Left colon (tissue), 2 donors: ENCODE data around the gene ABTB2. TPM values are rescaled to one million over a fixed set of nuclear protein-coding genes. Genes with fewer than 3 reads are reported as not detected.

Source experiments
- ATAC-seq: fragments of 200-7000 bp; cut with Tn5 transposase; one replicate; pipeline ENCODE4 v1.9.1; 2020; ENCODE audit warnings: mild to moderate bottlenecking, moderate library complexity
- DNase-seq, 2 donors: peaks; one replicate each; pipeline ENCODE4 v3.0.0-alpha.2; 2020
- intact Hi-C, 2 donors: fragments of 100-400 bp; cut with DNase I in 1 of 2; cut with micrococcal nuclease in 1 of 2; formaldehyde crosslinking; loops; one replicate each; pipeline versions ENCODE4 v1.11.2 to v1.14.0; 2022; cut with DNase I, micrococcal nuclease
- total RNA-seq, 2 donors: library from RNA; stranded (reverse); fragmentation: NEBNext Ultra II Directional; extraction: Animal tissue kit (Norgen Biotek cat#: 25700); gene quantifications; one replicate each; pipeline ENCODE4 v1.2.1, GENCODE V29; 2021
- donor health status: DM: no; HTN: no; CAD: no.
- donor health status: DM: yes; HTN: yes; CAD: no.

The ABTB2 gene
- total RNA-seq, 2 donors from 2014 or later, result 16.5 to 16.6 TPM

GRCh38 chr11:34173050-34173449, 184.8 kb downstream of the ABTB2 start:
- ATAC-seq (no peak), DNase-seq (no peak)
- intact Hi-C loops, result loop anchor here in 1 of 2 donors (5.0 kb wide), 1 partner anchor 184 kb away; the partner anchor contains the start of gene ABTB2

DNA sequence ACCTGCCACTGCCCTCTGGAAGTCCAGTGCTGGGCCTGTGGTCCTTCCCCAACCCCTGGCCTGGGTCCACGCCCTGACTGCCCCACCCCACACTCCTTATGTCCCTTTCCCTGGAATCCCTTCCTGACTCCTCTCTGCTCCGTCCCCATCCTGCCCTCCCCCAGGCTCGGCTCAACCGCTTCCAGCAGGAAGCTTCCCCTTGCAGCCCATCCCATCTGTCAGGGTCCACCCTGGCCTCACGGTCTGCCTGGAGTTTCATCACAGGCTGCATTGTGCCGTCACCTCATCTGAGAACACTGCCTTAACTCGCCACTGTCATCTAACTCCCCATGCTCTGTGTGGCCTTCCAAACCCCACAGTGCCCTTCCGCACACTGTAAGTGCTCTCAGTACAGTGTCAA, 188.1 kb downstream of the ABTB2 start:
- intact Hi-C loops, result loop anchor here (5.0 to 10.0 kb wide), 2 partner anchors 165 to 188 kb away; partner anchors contain the start of gene ABTB2 (in 1 of the 2)
- no peak for ATAC-seq

GRCh38 chr11:34168642-34169420, 189.0 kb downstream of the ABTB2 start:
- ATAC-seq (no peak), DNase-seq (no peak)
- intact Hi-C loops, result loop anchor here in 1 of 2 donors (10.0 kb wide), 1 partner anchor 164 kb away; no protein-coding TSS in a partner anchor

More for the DNA sequence above, 188.1 kb downstream of the ABTB2 start:
- no peak for DNase-seq

DNA sequence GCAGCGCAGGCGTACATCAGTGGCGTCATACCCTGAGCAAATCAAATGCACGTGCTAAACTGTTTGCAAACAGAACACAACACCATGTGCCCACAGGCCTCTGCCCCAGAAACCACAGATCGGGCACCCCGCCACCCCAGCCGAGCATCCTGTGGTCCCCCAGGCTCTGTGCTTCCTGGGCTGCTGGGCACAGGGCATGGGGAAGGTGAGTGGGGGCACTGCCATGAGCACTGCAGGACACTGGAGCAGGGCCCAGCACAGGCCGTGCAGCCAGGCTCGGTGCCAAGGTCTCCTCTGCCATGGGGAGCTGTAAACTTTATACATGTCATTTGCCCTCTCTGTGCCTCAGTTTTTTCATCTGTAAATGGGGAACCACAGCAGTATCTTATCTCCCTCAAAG, 189.8 kb downstream of the ABTB2 start:
- intact Hi-C loops, result loop anchor here in 1 of 2 donors (10.0 kb wide), 1 partner anchor 163 kb away; no protein-coding TSS in a partner anchor
- no peak for ATAC-seq
- DNase-seq, result no peak

DNA sequence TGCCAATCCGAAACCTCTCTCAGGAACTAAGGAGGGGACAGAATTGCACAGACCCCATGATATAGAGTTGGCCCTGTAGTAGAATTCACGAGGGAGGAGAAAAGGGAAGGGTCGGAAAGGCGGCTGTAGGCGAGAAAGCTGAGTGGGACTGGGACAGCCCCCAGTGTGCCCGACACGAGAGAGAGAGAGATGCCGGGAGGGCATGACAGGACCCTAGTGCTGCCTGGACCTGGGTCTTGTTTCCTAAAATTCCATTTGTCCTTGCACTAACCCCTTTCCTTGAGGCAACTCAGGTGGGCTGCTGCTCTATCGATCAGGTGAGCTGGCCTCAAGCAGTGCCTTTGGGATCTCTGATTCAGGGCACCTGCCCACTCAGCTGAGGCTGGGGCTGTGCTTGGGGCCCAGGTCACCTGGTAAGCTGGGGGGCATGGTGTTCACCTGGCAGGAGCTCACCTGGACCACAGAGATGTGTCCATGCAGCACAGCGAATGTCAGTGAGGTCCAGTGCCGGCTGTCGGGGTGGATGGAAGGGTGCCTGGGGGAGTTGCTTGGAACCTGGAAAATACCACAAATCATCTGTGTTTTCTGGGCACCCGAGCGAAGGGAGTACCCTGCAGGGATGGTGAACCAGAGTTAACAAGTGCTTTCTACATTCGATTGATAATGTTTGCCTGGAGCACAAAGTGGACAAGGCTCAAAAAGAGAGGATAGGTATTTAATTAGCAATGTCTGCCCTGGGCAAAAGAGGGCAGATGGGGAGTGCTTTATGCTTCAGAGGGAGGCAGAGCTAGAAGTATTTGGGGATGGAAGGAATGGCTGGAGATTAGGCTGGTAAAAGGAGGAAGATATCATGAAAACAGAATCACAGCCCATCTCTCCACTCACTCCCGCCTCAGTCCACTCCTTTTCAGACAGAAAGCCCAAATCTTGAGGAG, 190.7 kb downstream of the ABTB2 start:
- DNase-seq (no peak), ATAC-seq (no peak)
- intact Hi-C loops, result loop anchor here in 1 of 2 donors (10.0 kb wide), 1 partner anchor 162 kb away; no protein-coding TSS in a partner anchor

DNA sequence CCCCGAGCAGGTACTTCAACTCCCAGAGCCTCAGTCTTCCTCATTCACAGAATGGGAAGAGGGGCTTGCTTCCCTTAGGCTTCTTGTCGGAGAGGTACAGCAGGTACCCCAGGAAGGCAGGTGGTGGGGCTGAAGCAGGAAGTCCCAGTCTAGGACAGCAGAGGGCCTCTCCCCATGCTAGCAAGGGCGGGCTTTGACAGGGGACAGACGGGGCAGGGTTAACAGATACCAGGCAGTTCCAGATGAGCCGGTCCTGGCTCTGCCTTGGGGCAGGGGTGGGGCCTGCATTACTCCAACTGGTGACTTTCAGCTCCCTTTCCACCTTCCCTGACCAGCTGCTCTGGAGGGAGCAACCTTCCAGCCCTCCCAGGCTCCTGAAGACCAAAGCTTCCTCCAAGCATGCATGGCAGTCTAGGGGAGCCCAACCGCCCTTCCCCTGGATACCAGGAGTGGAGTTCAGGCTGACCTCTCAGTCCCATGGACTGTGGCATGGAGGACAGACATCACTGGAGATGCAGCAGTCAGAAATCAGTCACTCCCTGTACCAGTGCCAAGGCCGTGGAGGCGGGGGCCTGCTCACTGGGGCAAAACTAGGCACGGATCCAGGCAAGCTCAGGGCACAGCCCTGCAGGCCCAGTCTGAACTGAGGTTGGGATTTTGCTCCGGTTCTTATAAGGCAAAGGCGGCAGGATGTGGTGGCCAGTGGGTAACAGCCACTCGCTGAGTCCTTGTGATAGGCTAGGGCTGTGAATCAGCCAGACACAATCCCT, 191.8 kb downstream of the ABTB2 start:
- ATAC-seq (peak; percentile 18), DNase-seq (no peak)
- intact Hi-C loops, result loop anchor here in 1 of 2 donors (10.0 kb wide), 1 partner anchor 161 kb away; no protein-coding TSS in a partner anchor

DNA sequence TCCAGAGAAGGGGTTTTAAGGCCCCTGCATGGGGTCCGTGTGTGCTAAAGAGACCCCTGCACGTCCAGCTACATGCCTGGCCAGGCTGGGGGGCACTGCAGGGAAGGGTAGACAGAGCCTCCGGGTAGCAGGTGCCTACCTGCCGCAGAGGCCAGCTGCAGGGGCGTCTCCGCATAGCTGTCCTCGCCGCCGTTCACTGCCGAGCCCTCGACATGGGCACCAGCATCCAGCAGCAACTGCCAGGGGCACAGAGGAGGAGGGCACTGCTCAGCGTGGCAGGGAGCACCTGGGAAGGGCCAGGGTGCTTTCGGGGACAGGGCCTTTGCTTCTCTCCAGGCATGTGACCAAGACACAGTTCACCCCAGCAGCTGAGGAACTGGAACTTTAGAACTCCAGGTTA, 192.7 kb downstream of the ABTB2 start:
- DNase-seq (no peak), ATAC-seq (no peak)
- intact Hi-C loops, result loop anchor here in 1 of 2 donors (10.0 kb wide), 1 partner anchor 160 kb away; no protein-coding TSS in a partner anchor

- DNase-seq, result no peak
- intact Hi-C loops, result loop anchor here in 1 of 2 donors (10.0 kb wide), 1 partner anchor 158 kb away; no protein-coding TSS in a partner anchor
Measured at GRCh38 chr11:34162856-34163255, 195.0 kb downstream of the ABTB2 start.

GRCh38 chr11:34162493-34162820, 195.4 kb downstream of the ABTB2 start:
- peak; percentile 8 for ATAC-seq
- intact Hi-C loops, result loop anchor here in 1 of 2 donors (10.0 kb wide), 1 partner anchor 158 kb away; no protein-coding TSS in a partner anchor
- no peak for DNase-seq

More at GRCh38 chr11:34162856-34163255, 195.0 kb downstream of the ABTB2 start:
- no peak for ATAC-seq

DNA sequence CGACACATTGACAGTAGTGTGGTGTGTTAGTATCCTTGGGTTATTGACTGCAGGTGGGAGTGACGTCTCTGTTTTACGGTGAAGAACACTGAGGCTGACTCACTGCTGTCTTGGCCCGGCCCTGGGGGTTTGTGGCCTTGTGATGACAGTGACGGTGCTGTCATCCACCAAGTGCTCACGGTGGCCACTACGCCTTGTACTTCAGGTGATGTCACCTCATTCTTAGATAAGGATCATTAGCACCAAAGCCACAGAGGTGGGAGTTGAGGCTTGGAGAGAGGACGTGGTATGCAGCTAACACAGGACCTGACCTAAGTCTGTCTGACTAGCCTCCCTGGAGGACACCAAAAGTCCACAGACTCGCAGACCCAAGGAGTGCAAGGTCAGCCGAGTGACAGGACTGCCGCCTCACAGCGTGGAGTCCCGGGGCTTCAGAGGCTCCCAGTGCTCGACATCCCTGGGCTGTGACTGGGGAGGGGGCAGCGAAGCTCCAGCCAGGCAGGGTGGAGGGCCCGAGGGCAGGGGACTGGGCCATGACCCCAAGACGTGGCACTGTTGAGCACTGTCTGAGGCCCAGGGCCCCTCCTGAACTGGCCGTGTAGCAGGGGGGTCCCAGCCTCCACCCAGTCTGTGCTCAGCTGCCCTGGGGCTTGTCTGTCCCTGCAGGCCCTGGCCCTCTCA, 195.9 kb downstream of the ABTB2 start:
- ATAC-seq, result peak; percentile 36

DNA sequence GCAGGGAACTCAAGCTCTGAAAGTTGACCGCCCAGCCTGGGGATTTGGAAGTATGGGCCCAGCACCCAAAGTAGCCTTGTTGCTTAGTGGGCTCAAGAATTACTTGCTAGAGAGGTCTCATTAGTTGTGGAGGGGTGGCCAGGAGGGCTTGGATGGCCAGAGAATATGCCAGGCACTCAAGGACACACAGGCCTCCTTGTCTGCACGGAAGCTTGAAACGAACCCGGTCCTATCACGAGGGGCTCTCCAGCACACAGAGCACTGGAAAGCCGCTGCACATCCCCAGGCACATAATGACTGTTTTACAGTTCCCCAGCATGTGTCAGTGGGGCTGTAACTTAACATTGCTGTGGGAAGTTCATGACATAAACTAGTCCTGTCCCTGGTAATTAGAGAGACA, 196.4 kb downstream of the ABTB2 start:
- intact Hi-C loops, result loop anchor here in 1 of 2 donors (10.0 kb wide), 1 partner anchor 157 kb away; no protein-coding TSS in a partner anchor
- no peak for ATAC-seq
- DNase-seq, result no peak

More for the DNA sequence above, 195.9 kb downstream of the ABTB2 start:
- intact Hi-C loops, result loop anchor here in 1 of 2 donors (10.0 kb wide), 1 partner anchor 157 kb away; no protein-coding TSS in a partner anchor
- DNase-seq, result no peak

DNA sequence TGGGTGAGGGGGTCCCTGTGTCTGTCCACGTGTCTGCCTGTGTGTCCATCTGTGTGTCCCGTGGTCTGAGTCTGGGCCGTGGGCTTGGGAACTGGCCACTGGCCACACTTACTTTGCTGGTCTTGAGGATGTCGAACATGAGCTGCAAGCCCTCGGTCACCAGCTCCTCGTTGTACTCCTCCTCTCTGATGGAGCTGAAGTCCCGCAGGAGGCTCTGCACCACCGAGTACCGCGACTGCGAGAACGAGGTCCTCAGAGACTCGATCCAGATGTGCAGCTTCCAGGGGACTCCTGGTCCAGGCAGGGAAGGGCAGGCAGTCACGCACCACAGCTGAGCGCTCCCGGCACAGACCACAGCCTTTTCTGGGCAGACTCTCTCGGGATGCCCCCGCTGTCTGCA, 197.0 kb downstream of the ABTB2 start:
- ATAC-seq (no peak), DNase-seq (no peak)
- intact Hi-C loops, result loop anchor here in 1 of 2 donors (10.0 kb wide), 1 partner anchor 156 kb away; no protein-coding TSS in a partner anchor

DNA sequence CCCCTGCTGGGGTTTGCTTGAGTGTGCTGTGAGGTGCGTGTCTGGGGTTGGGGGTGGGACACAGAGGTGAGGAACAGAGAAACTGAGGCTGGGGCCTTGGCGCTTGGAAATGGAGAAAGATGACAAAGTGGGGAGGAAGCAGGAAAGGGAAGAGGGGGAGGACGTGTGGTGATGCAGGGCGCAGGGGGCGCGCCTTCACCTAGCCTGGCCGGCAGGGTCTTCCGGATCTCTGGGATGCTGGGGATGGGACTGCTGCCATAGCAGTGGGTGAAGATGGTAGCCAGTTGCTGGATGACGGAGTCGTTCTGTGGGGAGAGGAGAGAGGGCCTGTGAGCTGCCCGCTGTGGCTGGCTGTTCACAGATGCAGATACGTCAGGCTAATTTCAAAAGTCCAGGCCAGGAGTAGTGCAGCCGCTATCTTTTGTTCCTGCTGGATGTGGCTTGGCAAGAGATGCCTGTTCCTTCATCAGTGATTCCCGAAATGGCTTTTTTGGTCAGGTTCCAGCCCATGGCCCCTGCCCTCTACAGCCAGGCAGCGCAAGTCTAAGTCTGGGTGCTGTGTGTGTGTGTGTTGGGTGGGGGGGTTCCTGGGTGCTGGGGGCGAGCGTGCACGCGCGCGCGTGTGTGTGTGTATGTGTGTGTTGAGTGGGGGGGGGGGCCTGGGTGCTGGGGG, 197.6 kb downstream of the ABTB2 start:
- intact Hi-C loops, result loop anchor here in 1 of 2 donors (10.0 kb wide), 1 partner anchor 155 kb away; no protein-coding TSS in a partner anchor
- ATAC-seq, result no peak
- no peak for DNase-seq

DNA sequence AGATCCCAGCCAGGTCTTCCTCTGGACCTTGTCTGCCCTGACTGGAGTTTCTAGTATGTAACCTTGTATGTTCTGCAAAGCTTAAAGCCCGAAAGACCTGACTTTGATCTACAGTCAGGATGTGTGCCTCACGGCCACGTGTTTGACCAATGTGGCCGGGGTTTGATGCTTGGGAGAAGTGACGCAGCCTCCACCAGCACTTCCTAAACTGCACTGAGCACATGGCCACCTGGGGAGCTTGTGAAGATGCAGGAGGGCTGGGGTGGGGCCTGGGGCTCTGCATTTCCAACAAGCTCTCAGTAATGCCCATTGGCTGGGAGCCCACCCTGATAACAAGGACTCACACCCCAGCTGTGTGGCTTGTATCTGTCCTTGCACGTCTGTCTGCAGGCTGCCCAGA, 199.1 kb downstream of the ABTB2 start:
- intact Hi-C loops, result no loop called here
- DNase-seq (no peak), ATAC-seq (no peak)

DNA sequence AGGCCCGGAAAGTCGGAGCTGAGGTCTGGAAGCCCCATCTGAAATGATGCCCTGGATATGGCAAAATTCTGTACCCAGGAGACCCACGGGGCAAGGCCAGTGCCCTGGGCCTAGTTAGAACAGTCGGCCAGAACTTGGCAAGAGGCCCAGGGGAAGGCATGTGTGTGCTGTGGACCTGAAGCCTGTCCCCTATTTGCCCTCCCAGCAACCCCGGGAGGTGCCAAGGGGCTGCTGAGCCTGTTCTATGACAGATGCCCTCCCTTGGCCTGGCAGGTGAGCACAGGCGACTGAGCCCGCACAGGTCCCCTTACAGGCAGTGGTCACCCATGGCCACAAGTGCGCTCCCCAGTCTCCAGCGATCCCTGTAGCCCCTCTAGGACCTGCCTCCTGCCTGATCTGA, 200.6 kb downstream of the ABTB2 start:
- no peak for DNase-seq
- no peak for ATAC-seq
- intact Hi-C loops, result no loop called here

DNA sequence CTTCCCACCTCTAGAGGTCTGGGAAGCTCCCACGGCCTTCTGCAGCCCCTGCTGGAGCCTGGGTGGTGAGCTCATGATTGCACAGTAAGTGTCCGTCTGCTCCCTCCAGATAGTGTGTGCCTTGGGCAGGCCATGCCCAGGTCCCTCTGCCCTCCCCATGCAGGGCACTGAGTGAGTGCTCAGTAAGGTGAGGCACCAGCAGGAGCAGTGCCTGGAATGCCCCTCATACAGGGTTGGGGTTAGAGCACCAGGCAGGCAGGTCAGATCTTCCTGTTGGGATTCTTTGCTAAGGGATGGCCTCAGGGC, 202.1 kb downstream of the ABTB2 start:
- ATAC-seq (no peak), DNase-seq (no peak)
- intact Hi-C loops, result no loop called here

- intact Hi-C loops, result no loop called here
- ATAC-seq (no peak), DNase-seq (no peak)
Measured at GRCh38 chr11:34155057-34155756, 202.6 kb downstream of the ABTB2 start.
